Activated CD8-positive, alpha-beta T cell treated with anti-CD3 and anti-CD28 coated beads for 36 hours (primary cell): ENCODE measurements around the gene ELF1. TPM values are rescaled to one million over a fixed set of nuclear protein-coding genes. Genes with fewer than 3 reads are reported as not detected.

Source experiments
- ATAC-seq: fragments of 200-7000 bp; cut with Tn5 transposase; one replicate; pipeline ENCODE4 v1.10.0; 2021; ENCODE audit warnings: mild to moderate bottlenecking, moderate library complexity
- CTCF ChIA-PET: fragments of 350-600 bp; sonication (Branson Sonifier 250); formaldehyde crosslinking; loops from one replicate; lab custom pipeline; 2021; ENCODE audit warnings: antibody characterized with exemption; lab: Charles Lee
- POLR2A ChIA-PET: fragments of 350-600 bp; sonication (Branson Sonifier 250); formaldehyde crosslinking; loops from one replicate; lab custom pipeline; 2021; ENCODE audit warnings: antibody characterized with exemption; lab: Charles Lee
- DNase-seq: peaks from one replicate; pipeline ENCODE4 v3.0.0-alpha.2; 2020
- H3K27ac Mint-ChIP-seq: one replicate; pipeline ENCODE4 v1.8.0; 2021; ENCODE audit warnings: mild to moderate bottlenecking, mixed read lengths
- H3K27me3 Mint-ChIP-seq: one replicate; pipeline ENCODE4 v1.8.0; 2021; ENCODE audit warnings: mixed read lengths
- H3K36me3 Mint-ChIP-seq: one replicate; pipeline ENCODE4 v1.8.0; 2021; ENCODE audit warnings: low read depth, mixed read lengths
- H3K4me1 Mint-ChIP-seq: one replicate; pipeline ENCODE4 v1.8.0; 2021; ENCODE audit warnings: low read depth, mixed read lengths
- H3K4me3 Mint-ChIP-seq: one replicate; pipeline ENCODE4 v1.8.0; 2021; ENCODE audit warnings: mild to moderate bottlenecking, moderate library complexity, mixed read lengths
- H3K9me3 Mint-ChIP-seq: one replicate; pipeline ENCODE4 v1.8.0; 2021; ENCODE audit warnings: mixed read lengths
- CTCF ChIP-seq: fragments of 200-600 bp; IDR thresholded peaks from one replicate; pipeline ENCODE4 v1.8.0; 2022; ENCODE audit warnings: antibody characterized with exemption, mild to moderate bottlenecking
- intact Hi-C: fragments of 100-400 bp; cut with micrococcal nuclease; formaldehyde crosslinking; loops from one replicate; pipeline ENCODE4 v1.10.0; 2022
- total RNA-seq, 2 experiments: library from RNA; stranded (reverse); gene quantifications; one replicate each; pipeline ENCODE4 v1.2.3, GENCODE V29; 2021

Gene ELF1
- total RNA-seq, 2 experiments from 2014 or later = 85.2 to 88.2 TPM

GRCh38 chr13:40943073-40943472, 76.0 kb downstream of the ELF1 start:
- peak overlapping the region; percentile 32 for H3K27ac Mint-ChIP-seq
- TF ChIP-seq CTCF = no peak
- H3K9me3 Mint-ChIP-seq = no peaks in the 10 kb centered on the region
- no peaks in the 10 kb centered on the region for H3K27me3 Mint-ChIP-seq
- H3K36me3 Mint-ChIP-seq = peaks cover 62% of the 10 kb centered on the region
- POLR2A ChIA-PET = no interaction called here
- CTCF ChIA-PET = interaction anchor here (1.7 kb wide), 1 partner anchor 111 kb away, joined by 7 read pairs; no protein-coding TSS in a partner anchor
- intact Hi-C loops = no loop called here
- ATAC-seq = no peak
- peaks cover 27% of the 10 kb centered on the region for H3K4me1 Mint-ChIP-seq
- DNase-seq = no peak
- H3K4me3 Mint-ChIP-seq = no peak overlapping the region

GRCh38 chr13:40941581-40941980, 77.5 kb downstream of the ELF1 start:
- POLR2A ChIA-PET = interaction anchor here (1.2 kb wide), 1 partner anchor 20 kb away, joined by 3 read pairs; no protein-coding TSS in a partner anchor
- DNase-seq = no peak
- intact Hi-C loops = no loop called here
- Mint-ChIP-seq H3K4me1 (peaks cover 27% of the 10 kb centered on the region), H3K27ac (peak overlapping the region; percentile 49), H3K36me3 (peaks cover 53% of the 10 kb centered on the region), H3K9me3 (no peaks in the 10 kb centered on the region), H3K4me3 (no peak overlapping the region), H3K27me3 (no peaks in the 10 kb centered on the region)
- CTCF ChIA-PET = no interaction called here
- ATAC-seq = no peak
- no peak for TF ChIP-seq CTCF

- CTCF ChIA-PET = interaction anchor here (1.2 kb wide), 2 partner anchors 12 to 34 kb away, joined by 3 read pairs; no protein-coding TSS in a partner anchor
- H3K4me3 Mint-ChIP-seq = no peak overlapping the region
- H3K4me1 Mint-ChIP-seq = peaks cover 25% of the 10 kb centered on the region
- DNase-seq = no peak
- H3K9me3 Mint-ChIP-seq = no peaks in the 10 kb centered on the region
- no peak for TF ChIP-seq CTCF
- peak overlapping the region; percentile 75 for H3K27ac Mint-ChIP-seq
- no peak for ATAC-seq
- intact Hi-C loops = no loop called here
- peaks cover 50% of the 10 kb centered on the region for H3K36me3 Mint-ChIP-seq
- no peaks in the 10 kb centered on the region for H3K27me3 Mint-ChIP-seq
- POLR2A ChIA-PET = no interaction called here
These were observed 78.3 kb downstream of the ELF1 start for GRCh38 chr13:40940841-40941240.

- Mint-ChIP-seq H3K36me3 (peaks cover 55% of the 10 kb centered on the region), H3K9me3 (no peaks in the 10 kb centered on the region), H3K27me3 (no peaks in the 10 kb centered on the region), H3K27ac (peak overlapping the region; percentile 65), H3K4me1 (peaks cover 47% of the 10 kb centered on the region), H3K4me3 (no peak overlapping the region)
- CTCF ChIA-PET = interaction anchor here (1.6 kb wide), 1 partner anchor 12 kb away, joined by 9 read pairs; no protein-coding TSS in a partner anchor
- no peak for TF ChIP-seq CTCF
- intact Hi-C loops = no loop called here
- POLR2A ChIA-PET = interaction anchor here (2.7 kb wide), 1 partner anchor 12 kb away, joined by 11 read pairs; no protein-coding TSS in a partner anchor
- ATAC-seq (peak; percentile 67), DNase-seq (peak; percentile 41)
These were observed 85.5 kb downstream of the ELF1 start for GRCh38 chr13:40933508-40934204.

GRCh38 chr13:40932252-40932651, 86.9 kb downstream of the ELF1 start:
- no peaks in the 10 kb centered on the region for H3K9me3 Mint-ChIP-seq
- H3K27me3 Mint-ChIP-seq = no peaks in the 10 kb centered on the region
- ATAC-seq (no peak), DNase-seq (no peak)
- intact Hi-C loops = no loop called here
- H3K4me3 Mint-ChIP-seq = no peak overlapping the region
- H3K27ac Mint-ChIP-seq = peak overlapping the region; percentile 52
- POLR2A ChIA-PET = no interaction called here
- H3K36me3 Mint-ChIP-seq = peaks cover 53% of the 10 kb centered on the region
- peaks cover 50% of the 10 kb centered on the region for H3K4me1 Mint-ChIP-seq
- CTCF ChIA-PET = interaction anchor here (1.4 kb wide), 1 partner anchor 10 kb away, joined by 5 read pairs; no protein-coding TSS in a partner anchor
- TF ChIP-seq CTCF = no peak
